ENCODE measurements around the gene SAP30BP. TPM values are rescaled to one million over a fixed set of nuclear protein-coding genes. Genes with fewer than 3 reads are reported as not detected.

SAP30BP gene
- total and polyA plus RNA-seq, 2 of the 8 experiments (the other 6 are each of a cell fraction or from before 2014, with no cell fraction given): 63.3 to 79.9 TPM

DNA sequence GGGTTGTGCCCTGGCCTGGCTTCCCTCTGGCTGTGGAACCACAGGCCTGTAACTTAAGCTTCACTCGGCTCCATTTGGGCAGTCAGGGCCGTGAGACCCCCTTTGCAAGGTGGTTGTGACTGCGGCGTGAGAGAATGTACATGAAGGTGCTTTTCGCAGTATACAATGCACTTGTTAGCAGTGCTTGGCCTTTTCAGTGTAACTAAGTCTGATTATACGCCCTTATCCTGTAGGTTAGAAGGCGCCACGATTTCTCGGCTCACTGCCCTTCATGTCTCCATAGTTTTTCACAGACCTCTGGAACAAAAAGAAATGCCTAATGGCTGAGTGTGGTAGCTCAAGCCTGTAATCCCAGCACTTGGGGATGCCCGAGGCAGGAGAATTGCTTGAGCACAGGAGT, 13.3 kb downstream of the SAP30BP start (continued):
- TF ChIP-seq CTCF (IDR thresholded peaks at IDR 0.05; ENCODE audit: control extremely low read depth in 1 of 3, insufficient read depth in 1 of 3, low read depth in 1 of 3, low read length in 3 of 3) (no peak), RFX5 (IDR thresholded peaks at IDR 0.05; ENCODE audit: borderline replicate concordance, low read depth, low read length) (no peak)

Measured in H1 (cell line).